Kidney glomerular epithelial cell (primary cell): ENCODE measurements around the gene ETV6.

Experiments
- DNase-seq: peaks from one replicate; lab custom pipeline; 2025; lab: John Stamatoyannopoulos, UW

Gene ETV6

GRCh38 chr12:11758510-11759493, 109.3 kb downstream of the ETV6 start:
- no peak for DNase-seq

DNA sequence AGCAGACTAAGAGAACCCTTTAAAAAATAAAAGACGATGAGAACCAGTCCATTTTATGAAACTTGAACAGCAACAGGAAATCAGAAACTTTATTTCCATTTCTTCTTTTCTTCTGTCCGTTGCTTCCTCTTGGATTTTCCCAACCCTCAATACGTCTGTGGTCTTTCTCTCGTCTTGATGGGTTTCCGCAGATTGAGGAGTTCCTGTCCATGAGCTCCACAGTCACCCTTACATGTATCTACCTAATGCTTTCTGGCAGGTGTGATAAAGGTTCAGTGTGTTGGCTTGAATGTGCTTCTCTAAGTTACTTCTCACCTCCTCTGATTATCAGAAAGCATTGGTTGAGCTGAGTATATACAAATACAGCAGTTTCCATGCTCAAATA, 110.0 kb downstream of the ETV6 start:
- no peak for DNase-seq

GRCh38 chr12:11759899-11760298, 110.4 kb downstream of the ETV6 start:
- no peak for DNase-seq

DNA sequence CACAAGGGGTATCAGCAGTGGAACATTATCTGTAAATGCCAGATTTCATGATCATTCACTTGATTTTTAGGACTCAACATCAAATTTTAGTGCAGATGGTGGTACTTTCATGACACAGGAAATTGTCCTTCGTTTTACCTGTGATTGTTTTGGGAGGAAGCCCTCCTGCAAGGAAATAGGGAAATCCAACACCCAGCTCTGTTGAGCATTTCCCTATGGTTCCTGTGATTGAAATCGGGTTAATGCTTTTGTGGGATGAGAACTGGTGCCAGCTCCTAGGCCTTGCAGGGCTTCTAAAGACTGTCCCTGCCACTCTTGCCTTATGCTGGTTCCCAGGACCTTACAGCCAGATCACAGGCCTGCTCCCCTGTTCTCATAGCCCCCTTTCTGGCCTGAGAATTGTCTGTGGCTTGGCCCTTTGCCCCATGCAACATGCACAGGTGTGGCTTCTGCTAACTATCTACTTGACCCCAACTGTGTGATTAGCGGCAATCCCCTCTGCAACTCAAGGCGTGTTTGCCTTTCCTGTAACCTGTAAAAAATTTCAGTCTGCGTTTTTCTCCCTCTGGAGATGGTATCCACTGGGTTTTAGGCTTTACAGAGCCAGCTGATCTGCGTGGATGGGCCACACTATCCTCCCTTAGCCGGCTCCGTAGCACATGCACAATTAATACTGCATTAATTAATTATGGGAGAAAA, 112.5 kb downstream of the ETV6 start:
- no peak for DNase-seq

DNA sequence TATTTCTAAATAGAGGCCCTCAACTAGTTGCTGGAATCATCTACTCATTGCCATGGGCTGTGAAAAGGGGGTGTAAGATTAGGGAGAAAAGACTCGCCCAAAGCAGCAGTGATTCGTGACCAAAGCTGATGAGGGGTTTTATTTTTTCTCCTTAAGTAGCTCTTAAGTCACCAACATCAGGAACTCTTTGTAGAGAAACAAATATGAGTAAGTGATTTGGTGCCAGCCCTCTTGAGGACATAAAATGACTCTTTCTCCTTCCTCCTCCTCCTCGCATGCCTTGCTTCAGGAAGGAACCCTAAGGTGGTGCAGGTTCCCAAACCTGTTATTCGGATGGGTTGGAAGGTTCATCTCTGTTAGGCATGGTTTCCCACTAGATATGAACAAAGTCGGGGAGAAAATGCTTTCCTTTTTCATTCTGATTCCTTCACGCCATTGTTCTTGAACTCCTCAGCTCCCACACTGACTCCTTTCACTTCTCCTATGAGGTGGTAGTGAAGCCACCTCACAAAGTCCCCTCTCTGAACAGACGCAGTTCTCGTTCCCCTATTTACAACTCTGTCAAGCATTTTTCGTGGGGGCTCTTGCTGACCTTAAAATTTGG, 113.4 kb downstream of the ETV6 start:
- peak; percentile 37 for DNase-seq

DNA sequence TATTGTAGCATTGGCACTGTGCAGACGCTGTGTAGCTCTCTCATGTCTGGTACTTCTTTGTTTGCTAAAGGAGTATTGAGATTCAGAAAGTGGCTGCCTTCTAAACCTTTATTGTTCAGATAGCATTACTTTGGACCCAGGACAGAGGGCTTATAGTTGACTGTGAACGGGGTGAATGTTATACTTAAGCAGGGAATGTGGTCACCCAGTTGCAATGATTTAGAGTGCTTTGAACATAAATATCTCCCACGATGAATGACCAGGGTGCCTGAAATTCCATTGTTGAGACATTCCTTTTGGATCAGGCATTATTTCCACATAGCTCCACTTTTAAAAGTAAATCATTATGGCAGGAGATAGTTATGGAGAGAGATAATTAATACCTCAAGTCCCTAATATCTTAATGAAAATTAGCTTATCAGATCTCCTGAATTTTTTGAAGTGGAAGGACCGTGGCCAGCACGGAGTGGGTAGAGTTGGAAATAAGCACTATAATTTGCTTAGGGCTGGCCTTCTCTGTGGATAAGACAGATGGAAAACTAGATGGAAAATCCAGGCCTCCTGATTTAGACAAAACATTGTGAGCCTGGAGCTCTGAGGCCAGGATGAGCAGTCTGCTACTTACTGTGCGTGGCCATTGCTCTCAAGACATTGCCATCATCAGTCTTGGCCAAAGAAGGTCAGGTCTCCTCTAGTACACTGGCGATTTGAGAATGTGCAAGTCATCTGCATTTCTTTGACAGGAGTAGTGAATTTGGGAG, 114.5 kb downstream of the ETV6 start:
- peak; percentile 97 for DNase-seq

GRCh38 chr12:11764837-11765236, 115.4 kb downstream of the ETV6 start:
- no peak for DNase-seq

DNA sequence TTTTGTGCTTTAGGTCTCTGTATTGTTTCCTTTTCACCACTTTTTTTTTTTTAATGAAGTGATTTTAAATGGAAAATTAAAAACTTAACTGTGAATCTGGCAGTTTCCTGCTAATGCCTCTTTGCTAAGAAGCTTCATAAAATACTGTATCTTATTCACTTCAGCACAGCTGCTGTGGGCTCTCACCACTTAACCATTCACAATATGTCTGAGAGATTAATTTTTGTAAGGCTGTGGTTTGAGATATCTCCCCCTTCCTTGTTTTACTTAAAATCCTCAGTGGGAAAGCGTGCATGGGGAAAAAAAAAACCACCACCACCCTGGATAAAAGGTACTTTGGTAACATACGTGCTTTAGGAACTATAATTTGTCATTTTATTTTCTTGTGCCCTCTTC, 115.9 kb downstream of the ETV6 start:
- no peak for DNase-seq

DNA sequence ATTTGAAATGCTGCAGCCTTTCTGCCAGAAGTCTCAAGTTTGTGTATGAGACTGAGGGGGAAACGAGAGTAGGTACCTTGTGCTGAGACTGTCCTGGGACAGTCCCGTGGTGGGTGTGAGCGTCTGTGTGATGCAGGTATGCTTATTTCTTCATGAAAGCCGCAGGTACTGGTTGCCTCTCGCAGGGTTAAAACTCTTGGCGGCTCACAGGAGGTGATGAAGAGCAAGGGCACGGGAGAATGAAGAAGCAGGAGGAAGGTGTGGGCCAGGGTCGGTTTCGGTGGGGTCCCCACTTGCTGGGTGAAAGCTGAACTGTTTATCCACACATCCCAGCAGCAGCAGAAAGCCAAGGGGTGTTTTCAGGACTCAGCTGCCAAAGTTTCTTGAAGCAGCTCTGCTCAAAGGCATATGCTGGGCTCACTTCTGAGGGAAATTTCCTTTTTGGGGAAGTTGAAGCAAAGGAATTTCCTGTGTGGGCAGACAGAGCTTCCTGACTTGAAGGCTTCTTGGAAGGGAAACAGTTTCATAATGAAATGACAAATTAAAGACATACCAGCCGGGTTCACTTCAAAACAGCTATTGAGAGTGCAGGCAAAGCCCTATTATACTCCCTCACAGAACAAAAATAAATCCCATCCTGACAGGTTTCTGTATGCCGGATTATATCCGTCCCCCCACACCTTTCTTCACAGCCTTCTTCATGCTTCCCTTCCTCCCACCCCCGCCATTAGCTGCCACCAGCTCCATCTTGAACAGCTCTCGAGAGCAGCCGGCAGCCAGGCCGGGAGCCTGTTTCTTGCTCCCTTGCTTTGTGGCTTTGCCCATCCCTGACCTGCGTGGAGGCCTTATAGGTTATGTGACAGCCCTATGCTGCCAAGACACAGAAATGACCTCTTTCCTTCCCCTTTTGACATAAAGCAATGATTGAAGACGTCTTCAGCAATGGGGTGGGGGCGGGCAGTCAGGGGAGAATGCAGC, 116.6 kb downstream of the ETV6 start:
- DNase-seq = no peak

- DNase-seq = no peak
These were observed 117.7 kb downstream of the ETV6 start for GRCh38 chr12:11767029-11767724.

DNA sequence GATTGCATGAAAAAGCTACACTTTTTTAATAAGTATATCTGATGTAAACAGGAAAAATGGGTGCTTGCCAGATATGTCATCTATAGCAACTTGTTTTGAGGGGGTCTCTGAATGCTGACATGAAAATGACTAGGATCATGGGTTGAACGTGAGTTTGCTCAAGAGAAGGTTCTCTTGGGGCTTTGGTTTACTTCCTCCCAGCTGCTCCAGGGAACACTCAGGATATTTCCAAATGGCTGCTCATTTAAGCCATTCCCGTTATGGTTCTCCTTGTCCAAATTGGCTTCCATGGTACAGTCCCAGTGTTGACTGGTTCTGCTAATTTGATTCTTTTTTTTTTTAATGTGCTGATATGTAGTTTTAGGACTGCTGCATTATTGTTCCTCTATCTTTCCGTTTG, 118.3 kb downstream of the ETV6 start:
- no peak for DNase-seq

- DNase-seq = no peak
These were observed 118.9 kb downstream of the ETV6 start for GRCh38 chr12:11768233-11768965.

DNA sequence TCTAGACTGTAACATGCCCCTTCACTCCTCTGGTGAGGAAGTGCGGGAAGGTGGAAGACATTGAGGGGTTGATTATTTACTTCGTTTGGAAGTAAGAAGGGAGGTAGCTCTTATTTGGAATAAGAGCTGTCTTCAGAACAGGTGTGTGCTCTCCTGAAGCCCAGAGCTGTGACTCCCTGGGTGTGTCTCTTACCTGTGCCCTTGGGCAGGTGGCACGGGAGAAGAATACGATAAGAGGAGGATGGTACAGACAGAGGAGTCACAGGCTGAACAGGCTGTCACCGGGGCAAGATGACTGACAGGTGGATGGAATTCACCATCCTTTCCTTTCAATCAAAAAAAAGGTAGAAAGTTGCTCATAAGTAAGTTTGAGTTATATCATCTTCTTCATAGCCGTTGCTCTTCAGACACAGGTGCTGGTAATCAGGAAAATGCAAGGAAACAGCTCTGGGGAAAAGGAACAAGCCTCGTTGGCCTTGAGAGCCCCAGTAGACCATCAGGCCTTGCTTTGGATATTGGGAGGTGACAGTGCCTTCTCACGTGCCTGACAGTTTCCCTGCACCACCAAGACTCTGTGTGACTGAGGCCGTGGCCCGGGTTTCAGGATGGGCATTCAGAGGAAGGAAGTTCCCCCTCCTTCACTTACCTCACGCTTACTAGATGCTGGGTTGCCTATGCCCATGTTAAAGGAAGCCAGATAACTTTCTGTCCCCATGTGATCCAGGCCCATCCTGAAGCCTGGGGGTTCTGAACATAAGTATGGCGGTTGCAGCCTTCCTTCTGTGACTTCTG, 120.4 kb downstream of the ETV6 start:
- DNase-seq = no peak

DNA sequence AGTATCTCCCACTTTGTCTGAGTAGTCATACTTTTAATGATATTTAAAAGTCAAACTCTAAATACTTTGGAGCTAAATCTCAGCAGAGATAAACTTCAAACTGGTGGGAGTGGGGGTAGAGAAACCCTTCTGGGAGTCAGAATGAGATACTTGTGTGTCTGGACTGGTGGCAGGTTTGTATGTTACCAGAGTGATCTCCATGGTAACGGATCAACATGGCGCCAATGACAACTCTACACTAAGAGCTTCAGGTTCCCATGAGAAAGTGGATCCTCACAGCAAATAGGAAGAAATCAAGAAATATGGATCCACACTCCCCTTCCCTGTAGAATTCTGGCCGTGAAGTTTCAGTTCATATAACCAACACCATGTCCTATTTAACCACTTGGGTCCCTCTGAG, 121.9 kb downstream of the ETV6 start:
- DNase-seq = peak; percentile 48

GRCh38 chr12:11771895-11772502, 122.5 kb downstream of the ETV6 start:
- peak; percentile 98 for DNase-seq

GRCh38 chr12:11773889-11774677, 124.6 kb downstream of the ETV6 start:
- DNase-seq = no peak

DNA sequence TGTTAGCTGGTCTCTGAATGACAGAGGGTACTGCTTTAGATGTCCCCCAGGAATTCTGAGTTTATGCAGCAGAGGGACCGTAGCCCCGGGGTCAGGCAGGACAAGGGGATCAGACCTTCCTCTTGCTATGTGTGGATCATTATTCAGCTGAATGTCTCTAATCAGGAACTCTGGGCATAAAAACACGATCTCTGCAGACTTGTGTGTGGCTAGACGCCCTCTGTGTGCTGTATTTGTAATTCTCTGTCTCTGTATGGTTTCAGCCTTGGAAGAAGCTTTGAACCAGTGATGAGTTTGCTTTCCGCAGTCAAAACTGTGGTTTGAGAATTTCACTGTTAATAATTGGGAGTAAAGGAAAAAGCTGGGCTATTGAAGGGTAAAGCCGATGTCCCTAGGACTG, 125.3 kb downstream of the ETV6 start:
- no peak for DNase-seq
